ENCODE results near the gene SLC16A13. TPM values are rescaled to one million over a fixed set of nuclear protein-coding genes. Genes with fewer than 3 reads are reported as not detected.
"Not testable (repeated sequence)": the region's sequence is repeated elsewhere in the genome, so short reads cannot be mapped to it uniquely, and the experiment has no call there.

SLC16A13 gene
- total and polyA plus RNA-seq, 2 experiments from 2014 or later = 6.2 to 18.8 TPM

GRCh38 chr17:7084088-7084487 is 48.3 kb downstream of the SLC16A13 start:
- no peak for DNase-seq (ENCODE audit: low spot score)
- peaks cover 6% of the 10 kb centered on the region for H3K4me1 ChIP-seq (ENCODE audit: insufficient read depth)
- no peak overlapping the region for H3K4me2 ChIP-seq
- H3K27me3 ChIP-seq = no peaks in the 10 kb centered on the region
- no peaks in the 10 kb centered on the region for H3K9me3 ChIP-seq (ENCODE audit: low read depth)
- H3K79me2 ChIP-seq = no peaks in the 10 kb centered on the region
- H4K20me1 ChIP-seq (ENCODE audit: insufficient read depth, poor library complexity, severe bottlenecking) = no peaks in the 10 kb centered on the region
- WGBS (ENCODE audit: low lambda C conversion rate, missing lambda C conversion rate) = 73% methylated on average over 7 of the region's 7 CpGs
- H3K27ac ChIP-seq = no peak overlapping the region
- no peaks in the 10 kb centered on the region for H3K36me3 ChIP-seq (replicated peaks; ENCODE audit: insufficient read depth, low read depth)
- no peaks in the 10 kb centered on the region for H3K9me2 ChIP-seq (replicated peaks; ENCODE audit: insufficient read depth)
- no peak overlapping the region for H2AFZ ChIP-seq
- H3K4me3 ChIP-seq = no peak overlapping the region
- no peak for TF ChIP-seq CTCF (IDR thresholded peaks at IDR 0.05; ENCODE audit: poor library complexity)
- TF ChIP-seq EZH2phosphoT487 (IDR thresholded peaks at IDR 0.05; ENCODE audit: low read depth, severe bottlenecking, unreplicated experiment) = no peak
- no peak for TF ChIP-seq EZH2 (IDR thresholded peaks at IDR 0.05; ENCODE audit: borderline replicate concordance)

- H4K20me1 ChIP-seq (ENCODE audit: insufficient read depth, poor library complexity, severe bottlenecking); H3K9me2 ChIP-seq (replicated peaks; ENCODE audit: insufficient read depth); H3K9me3 ChIP-seq (ENCODE audit: low read depth); H3K36me3 ChIP-seq (replicated peaks; ENCODE audit: insufficient read depth, low read depth); H3K4me3 ChIP-seq; H3K4me1 ChIP-seq (ENCODE audit: insufficient read depth); H3K79me2 ChIP-seq; H3K27me3 ChIP-seq: not testable (repeated sequence)
- H2AFZ ChIP-seq = peak overlapping the region; percentile 61
- DNase-seq (ENCODE audit: low spot score) = peak; percentile 39
- peak overlapping the region; percentile 87 for H3K27ac ChIP-seq
- WGBS (ENCODE audit: low lambda C conversion rate, missing lambda C conversion rate) = 12% methylated on average over 4 of the region's 4 CpGs
- peak overlapping the region; percentile 52 for H3K4me2 ChIP-seq
These were observed 52.6 kb downstream of the SLC16A13 start for GRCh38 chr17:7088442-7088841.

GRCh38 chr17:7089570-7089969 is 53.8 kb downstream of the SLC16A13 start:
- not testable (repeated sequence) for H4K20me1 ChIP-seq (ENCODE audit: insufficient read depth, poor library complexity, severe bottlenecking); H3K36me3 ChIP-seq (replicated peaks; ENCODE audit: insufficient read depth, low read depth); H3K79me2 ChIP-seq; H3K4me1 ChIP-seq (ENCODE audit: insufficient read depth); H3K9me3 ChIP-seq (ENCODE audit: low read depth); H3K9me2 ChIP-seq (replicated peaks; ENCODE audit: insufficient read depth); H3K27me3 ChIP-seq; DNase-seq (ENCODE audit: low spot score); H2AFZ ChIP-seq; H3K4me3 ChIP-seq; H3K4me2 ChIP-seq
- peak overlapping the region; percentile 69 for H3K27ac ChIP-seq
- WGBS (ENCODE audit: low lambda C conversion rate, missing lambda C conversion rate) = 93% methylated on average over 6 of the region's 6 CpGs

MicroRNAs encoded within 50 kb of the gene (microRNA counts, 767-probe panel; counts per million panel counts)
- microRNA hsa-miR-195-5p (not detected), microRNA hsa-miR-497-5p (not detected)

Small RNA genes within 50 kb of the gene (small RNA-seq; reads per million reads assigned to genes)
- gene AC120057.1 = not detected

Other genes with a start within 250 kb of the SLC16A13 start
- gene TEKT1, start 204.3 kb upstream of the SLC16A13 start, total RNA-seq = 0.07 TPM in 1 of 2 replicates, not detected in the other
- not detected in 2 replicates for gene TEKT1, start 204.3 kb upstream of the SLC16A13 start, polyA plus RNA-seq
- not detected in 2 replicates for gene ALOX12, start 40.0 kb upstream of the SLC16A13 start, total RNA-seq
- gene ALOX12, start 40.0 kb upstream of the SLC16A13 start, polyA plus RNA-seq = 0.33 and 0.40 TPM in 2 replicates
- 309 and 434 TPM in 2 replicates for gene RNASEK, start 23.4 kb upstream of the SLC16A13 start, total RNA-seq
- gene RNASEK, start 23.4 kb upstream of the SLC16A13 start, polyA plus RNA-seq = 889 and 995 TPM in 2 replicates
- 0.53 and 1.1 TPM in 2 replicates for gene BCL6B, start 13.0 kb upstream of the SLC16A13 start, total RNA-seq
- gene BCL6B, start 13.0 kb upstream of the SLC16A13 start, polyA plus RNA-seq = 0.95 and 1.1 TPM in 2 replicates
- gene SLC16A11, start 8.1 kb downstream of the SLC16A13 start, total RNA-seq = 0.93 TPM in 1 of 2 replicates, not detected in the other
- gene SLC16A11, start 8.1 kb downstream of the SLC16A13 start, polyA plus RNA-seq = 2.4 and 3.6 TPM in 2 replicates
- 0.24 and 0.37 TPM in 2 replicates for gene CLEC10A, start 44.2 kb downstream of the SLC16A13 start, total RNA-seq
- gene CLEC10A, start 44.2 kb downstream of the SLC16A13 start, polyA plus RNA-seq = 0.17 and 0.21 TPM in 2 replicates
- gene ASGR2, start 78.8 kb downstream of the SLC16A13 start, total RNA-seq = 53.5 and 65.5 TPM in 2 replicates
- 68.2 and 90.6 TPM in 2 replicates for gene ASGR2, start 78.8 kb downstream of the SLC16A13 start, polyA plus RNA-seq
- 59.6 and 74.0 TPM in 2 replicates for gene ASGR1, start 143.4 kb downstream of the SLC16A13 start, total RNA-seq
- 113 and 140 TPM in 2 replicates for gene ASGR1, start 143.4 kb downstream of the SLC16A13 start, polyA plus RNA-seq
- gene DLG4, start 183.8 kb downstream of the SLC16A13 start, total RNA-seq = 8.4 and 10.7 TPM in 2 replicates
- gene DLG4, start 183.8 kb downstream of the SLC16A13 start, polyA plus RNA-seq = 2.9 and 7.6 TPM in 2 replicates
- 298 and 469 TPM in 2 replicates for gene ACADVL, start 183.9 kb downstream of the SLC16A13 start, total RNA-seq
- gene ACADVL, start 183.9 kb downstream of the SLC16A13 start, polyA plus RNA-seq = 1,250 and 1,676 TPM in 2 replicates
- gene DVL2, start 198.5 kb downstream of the SLC16A13 start, total RNA-seq = 56.1 and 62.1 TPM in 2 replicates
- gene DVL2, start 198.5 kb downstream of the SLC16A13 start, polyA plus RNA-seq = 74.6 and 74.7 TPM in 2 replicates
- 53.9 and 57.9 TPM in 2 replicates for gene PHF23, start 203.4 kb downstream of the SLC16A13 start, total RNA-seq
- 77.7 and 78.6 TPM in 2 replicates for gene PHF23, start 203.4 kb downstream of the SLC16A13 start, polyA plus RNA-seq
- gene GABARAP, start 206.4 kb downstream of the SLC16A13 start, total RNA-seq = 309 and 327 TPM in 2 replicates
- 992 and 1,031 TPM in 2 replicates for gene GABARAP, start 206.4 kb downstream of the SLC16A13 start, polyA plus RNA-seq
- 44.6 and 62.7 TPM in 2 replicates for gene CTDNEP1, start 215.7 kb downstream of the SLC16A13 start, total RNA-seq
- 86.9 and 96.7 TPM in 2 replicates for gene CTDNEP1, start 215.7 kb downstream of the SLC16A13 start, polyA plus RNA-seq
- 30.4 and 30.6 TPM in 2 replicates for gene ELP5, start 216.2 kb downstream of the SLC16A13 start, total RNA-seq
- 38.0 and 49.6 TPM in 2 replicates for gene ELP5, start 216.2 kb downstream of the SLC16A13 start, polyA plus RNA-seq
- gene CLDN7, start 226.5 kb downstream of the SLC16A13 start, total RNA-seq = 169 and 197 TPM in 2 replicates
- gene CLDN7, start 226.5 kb downstream of the SLC16A13 start, polyA plus RNA-seq = 290 and 341 TPM in 2 replicates
- 0.88 and 1.6 TPM in 2 replicates for gene SLC2A4, start 245.7 kb downstream of the SLC16A13 start, total RNA-seq
- gene SLC2A4, start 245.7 kb downstream of the SLC16A13 start, polyA plus RNA-seq = 0.42 and 0.89 TPM in 2 replicates

Data from hepatocyte (in vitro differentiated cells).